Endodermal cell (in vitro differentiated cells): ENCODE results near the gene LRP2BP. TPM values are rescaled to one million over a fixed set of nuclear protein-coding genes. Genes with fewer than 3 reads are reported as not detected.

ENCODE experiments used
- DNase-seq: peaks from one replicate; pipeline ENCODE4 v3.0.0-alpha.2; 2017
- H3K27ac ChIP-seq: 2 replicates; pipeline ENCODE4 v1.5.1; 2013; ENCODE audit warnings: mild to moderate bottlenecking, low read depth, low read length, moderate library complexity
- H3K27me3 ChIP-seq: 2 replicates; pipeline ENCODE4 v1.6.1; 2013; ENCODE audit warnings: mild to moderate bottlenecking, low read length, moderate library complexity; ENCODE audit not compliant: insufficient read depth, control insufficient read depth, poor library complexity, severe bottlenecking
- H3K36me3 ChIP-seq: 2 replicates; pipeline ENCODE4 v1.7.0; 2013; ENCODE audit warnings: mild to moderate bottlenecking, low read length, moderate library complexity; ENCODE audit not compliant: control insufficient read depth, insufficient read depth
- H3K4me1 ChIP-seq: one replicate; pipeline ENCODE4 v1.7.0; 2013; ENCODE audit warnings: low read length; ENCODE audit not compliant: control insufficient read depth, insufficient read depth
- H3K4me3 ChIP-seq: 2 replicates; pipeline ENCODE4 v1.5.1; 2013; ENCODE audit warnings: mild to moderate bottlenecking, low read length, moderate library complexity
- H3K9ac ChIP-seq: 2 replicates; pipeline ENCODE4 v1.6.1; 2013; ENCODE audit warnings: mild to moderate bottlenecking, low read length, moderate library complexity; ENCODE audit not compliant: poor library complexity, severe bottlenecking; ENCODE audit errors: extremely low read depth
- H3K9me3 ChIP-seq: 2 replicates; pipeline ENCODE4 v1.6.1; 2013; ENCODE audit warnings: mild to moderate bottlenecking, low read length, moderate library complexity; ENCODE audit not compliant: control insufficient read depth
- H3K27ac Mint-ChIP-seq: 2 replicates; pipeline ENCODE4 v1.8.0; 2020; ENCODE audit warnings: mixed read lengths
- H3K27me3 Mint-ChIP-seq: 2 replicates; pipeline ENCODE4 v1.8.0; 2021; ENCODE audit warnings: mild to moderate bottlenecking, mixed read lengths; ENCODE audit not compliant: insufficient read depth
- H3K36me3 Mint-ChIP-seq: 2 replicates; pipeline ENCODE4 v1.8.0; 2020; ENCODE audit warnings: low read depth, mixed read lengths
- H3K4me1 Mint-ChIP-seq: 2 replicates; pipeline ENCODE4 v1.8.0; 2020; ENCODE audit warnings: mixed read lengths
- H3K4me3 Mint-ChIP-seq: 2 replicates; pipeline ENCODE4 v1.8.0; 2020; ENCODE audit warnings: mild to moderate bottlenecking, moderate library complexity, mixed read lengths
- H3K9me3 Mint-ChIP-seq: 2 replicates; pipeline ENCODE4 v1.8.0; 2020; ENCODE audit warnings: mild to moderate bottlenecking, mixed read lengths
- WGBS, 2 experiments: methylation state at CpG; one replicate each; pipeline versions ENCODE4 v1.1.5 to v1.1.7; 2013; ENCODE audit warnings: missing lambda C conversion rate in 2 of 2, mixed read lengths in 1 of 2; ENCODE audit not compliant: insufficient coverage in 1 of 2, insufficient read length in 1 of 2; 5-methylcytosine and 5-hydroxymethylcytosine counted together
- total RNA-seq, 2 donors: library from RNA; stranded (reverse); fragmentation: NEBNext Ultra II Directional in 1 of 2; extraction: Animal tissue kit (Norgen Biotek cat#: 25700) in 1 of 2; gene quantifications; 2 replicates in 1 of 2; 3 replicates in 1 of 2; pipeline ENCODE4 v1.2.1, GENCODE V29; 2021
- TF ChIP-seq, protein P1 (sequence below): fragments of 200-600 bp; sonication (generic); conservative IDR thresholded peaks from 2 replicates; pipeline ENCODE4 v1.5.0; 2021; ENCODE audit warnings: antibody characterized with exemption, mild to moderate bottlenecking

LRP2BP gene
- total RNA-seq, 2 donors from 2014 or later: 0.15 TPM; not detected in 1

DNA sequence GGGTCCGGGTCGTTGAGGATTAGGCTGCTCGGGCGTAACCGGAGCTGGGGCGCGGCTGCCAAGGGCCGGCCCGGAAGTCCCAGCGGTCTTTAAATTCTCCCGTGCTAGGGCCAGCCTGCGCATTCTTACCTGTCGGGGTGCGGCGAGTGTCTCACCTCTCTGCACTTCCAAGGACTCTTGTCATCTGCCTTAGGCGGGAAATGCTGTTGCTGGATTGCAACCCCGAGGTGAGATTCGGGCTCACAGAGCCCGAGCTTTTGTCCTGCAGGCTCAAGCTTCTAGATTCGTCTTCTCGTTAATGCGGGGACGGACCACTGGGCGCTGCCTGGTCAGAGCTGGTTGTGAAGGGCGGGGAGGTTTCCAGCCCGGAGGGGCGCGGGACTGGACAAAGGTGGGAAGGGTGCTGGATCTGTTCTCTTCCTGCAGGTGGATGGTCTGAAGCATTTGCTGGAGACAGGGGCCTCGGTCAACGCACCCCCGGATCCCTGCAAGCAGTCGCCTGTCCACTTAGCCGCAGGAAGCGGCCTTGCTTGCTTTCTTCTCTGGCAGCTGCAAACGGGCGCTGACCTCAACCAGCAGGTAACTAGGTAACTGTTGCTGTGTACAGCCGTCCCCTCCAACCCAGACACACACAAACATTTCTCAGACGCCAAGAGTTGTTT is 1.1 kb upstream of the LRP2BP start, which contains the start of gene ANKRD37:
Gene ANKRD37, plus strand, starts transcription at position 118 of the 662 bp plus-strand sequence. Its CDS starts 83 bp downstream, at position 201.
- Mint-ChIP-seq H3K27me3 (peaks cover 11% of the 10 kb centered on the region), H3K36me3 (peaks cover 14% of the 10 kb centered on the region), H3K4me3 (peak within 1 kb of the TSS; percentile 74), H3K27ac (peak within 1 kb of the TSS; percentile 95), H3K9me3 (no peaks in the 10 kb centered on the region), H3K4me1 (peaks cover 5% of the 10 kb centered on the region)
- peaks cover 29% of the 10 kb centered on the region for H3K36me3 ChIP-seq
- H3K9ac ChIP-seq: peak within 1 kb of the TSS; percentile 80
- 4 to 7% methylated on average over 20 to 38 of the region's 38 CpGs for WGBS, 2 experiments
- H3K9me3 ChIP-seq: no peaks in the 10 kb centered on the region
- peak within 1 kb of the TSS; percentile 75 for H3K27ac ChIP-seq
- TF ChIP-seq, protein P1, sequence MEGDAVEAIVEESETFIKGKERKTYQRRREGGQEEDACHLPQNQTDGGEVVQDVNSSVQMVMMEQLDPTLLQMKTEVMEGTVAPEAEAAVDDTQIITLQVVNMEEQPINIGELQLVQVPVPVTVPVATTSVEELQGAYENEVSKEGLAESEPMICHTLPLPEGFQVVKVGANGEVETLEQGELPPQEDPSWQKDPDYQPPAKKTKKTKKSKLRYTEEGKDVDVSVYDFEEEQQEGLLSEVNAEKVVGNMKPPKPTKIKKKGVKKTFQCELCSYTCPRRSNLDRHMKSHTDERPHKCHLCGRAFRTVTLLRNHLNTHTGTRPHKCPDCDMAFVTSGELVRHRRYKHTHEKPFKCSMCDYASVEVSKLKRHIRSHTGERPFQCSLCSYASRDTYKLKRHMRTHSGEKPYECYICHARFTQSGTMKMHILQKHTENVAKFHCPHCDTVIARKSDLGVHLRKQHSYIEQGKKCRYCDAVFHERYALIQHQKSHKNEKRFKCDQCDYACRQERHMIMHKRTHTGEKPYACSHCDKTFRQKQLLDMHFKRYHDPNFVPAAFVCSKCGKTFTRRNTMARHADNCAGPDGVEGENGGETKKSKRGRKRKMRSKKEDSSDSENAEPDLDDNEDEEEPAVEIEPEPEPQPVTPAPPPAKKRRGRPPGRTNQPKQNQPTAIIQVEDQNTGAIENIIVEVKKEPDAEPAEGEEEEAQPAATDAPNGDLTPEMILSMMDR: peak; percentile 50
- peak within 1 kb of the TSS; percentile 87 for H3K4me3 ChIP-seq
- H3K27me3 ChIP-seq: peaks cover 11% of the 10 kb centered on the region
- no peaks in the 10 kb centered on the region for H3K4me1 ChIP-seq
- DNase-seq: no peak

DNA sequence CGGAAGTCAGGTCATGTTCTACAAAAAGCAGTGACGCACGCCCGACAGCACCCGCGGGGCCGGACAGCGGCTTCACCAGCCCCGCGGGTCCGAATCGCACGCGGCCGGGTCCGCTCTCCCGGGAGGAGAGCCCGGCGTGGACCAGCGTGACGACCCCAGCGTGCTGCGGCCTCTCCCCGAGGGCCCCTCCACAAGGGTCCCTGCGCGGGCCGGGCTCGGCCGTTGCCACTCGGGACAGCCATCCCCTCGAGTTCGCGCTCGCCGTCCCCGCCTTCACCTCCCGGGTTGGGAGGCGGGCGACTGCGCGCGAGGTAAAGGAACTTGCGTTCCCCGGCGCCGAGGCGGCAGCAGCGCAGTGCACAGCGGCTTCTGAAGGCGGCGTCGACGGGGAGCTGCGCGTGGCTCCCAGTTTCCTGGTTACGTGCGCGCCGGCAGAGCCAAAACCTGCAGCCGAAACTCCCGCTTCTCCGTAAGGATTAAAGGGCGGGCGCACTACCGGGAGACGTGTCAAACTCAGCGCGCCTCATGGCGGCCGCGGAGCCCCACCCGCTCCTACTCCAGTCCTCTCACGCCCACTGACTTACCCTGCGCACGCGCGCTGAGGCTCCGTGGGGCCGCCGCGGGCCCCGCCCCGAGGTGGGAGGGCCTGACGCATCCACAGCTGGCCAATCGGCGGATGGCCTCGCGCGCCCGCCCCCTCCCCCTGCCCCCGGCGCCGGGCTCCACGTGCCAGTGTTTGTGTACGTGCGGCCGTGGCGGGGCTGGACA is 416 bp upstream of the LRP2BP start:
- TF ChIP-seq, protein P1: no peak
- Histone ChIP-seq H3K27ac (peak overlapping the region; percentile 75), H3K27me3 (peaks cover 11% of the 10 kb centered on the region), H3K36me3 (peaks cover 25% of the 10 kb centered on the region), H3K9me3 (no peaks in the 10 kb centered on the region), H3K9ac (peak overlapping the region; percentile 80), H3K4me3 (peak overlapping the region; percentile 87), H3K4me1 (no peaks in the 10 kb centered on the region)
- peak overlapping the region; percentile 95 for H3K27ac Mint-ChIP-seq
- WGBS, 2 experiments: 1 to 2% methylated on average over 66 to 98 of the region's 98 CpGs
- no peaks in the 10 kb centered on the region for H3K9me3 Mint-ChIP-seq
- peak overlapping the region; percentile 74 for H3K4me3 Mint-ChIP-seq
- H3K36me3 Mint-ChIP-seq: peaks cover 11% of the 10 kb centered on the region
- H3K27me3 Mint-ChIP-seq: peaks cover 11% of the 10 kb centered on the region
- H3K4me1 Mint-ChIP-seq: peaks cover 5% of the 10 kb centered on the region
- peak; percentile 97 for DNase-seq

DNA sequence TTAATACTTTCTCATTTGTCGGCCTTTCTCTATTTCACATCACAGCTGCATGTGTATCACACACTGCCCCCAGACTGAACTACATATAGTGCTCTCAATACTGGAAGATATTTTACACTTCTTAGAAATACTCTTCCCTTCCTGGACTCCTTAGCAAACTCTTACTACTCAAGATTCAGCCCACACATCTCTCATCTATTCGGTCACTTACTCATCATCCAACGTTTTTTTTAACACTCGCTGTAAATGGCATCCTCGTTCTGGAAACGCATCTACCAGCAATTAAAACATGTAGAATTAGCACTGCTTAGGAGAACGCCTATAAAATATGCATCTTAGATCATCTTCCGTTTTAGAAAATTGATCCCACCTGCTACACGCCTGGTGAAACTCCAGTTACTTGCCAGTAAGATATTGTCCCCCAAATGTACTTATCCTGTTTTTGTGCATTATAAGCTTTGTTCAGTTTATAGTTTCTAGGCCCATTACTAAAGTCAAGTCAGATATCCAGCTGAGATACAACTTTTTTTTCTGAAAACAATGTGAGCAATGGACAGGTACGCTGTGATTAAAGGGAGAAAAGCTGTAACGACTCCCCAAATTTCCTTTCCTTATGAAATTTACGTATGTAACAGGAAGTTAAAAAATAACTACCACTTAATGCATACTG is 1.0 kb downstream of the LRP2BP start:
- WGBS, 2 experiments: 91 to 95% methylated on average over 9 to 12 of the region's 12 CpGs
- no peak overlapping the region for H3K27ac Mint-ChIP-seq
- H3K4me3 ChIP-seq: no peak overlapping the region
- H3K4me1 Mint-ChIP-seq: peaks cover 5% of the 10 kb centered on the region
- peaks cover 5% of the 10 kb centered on the region for H3K36me3 Mint-ChIP-seq
- no peak overlapping the region for H3K27ac ChIP-seq
- TF ChIP-seq, protein P1: no peak
- H3K9me3 Mint-ChIP-seq: no peaks in the 10 kb centered on the region
- H3K4me3 Mint-ChIP-seq: no peak overlapping the region
- no peaks in the 10 kb centered on the region for H3K9me3 ChIP-seq
- no peaks in the 10 kb centered on the region for H3K4me1 ChIP-seq
- H3K36me3 ChIP-seq: peaks cover 11% of the 10 kb centered on the region
- peaks cover 11% of the 10 kb centered on the region for H3K27me3 ChIP-seq
- H3K9ac ChIP-seq: no peak overlapping the region
- peaks cover 11% of the 10 kb centered on the region for H3K27me3 Mint-ChIP-seq
- DNase-seq: no peak
